HepG2 (cell line): ENCODE data around the gene CISD2. TPM values are rescaled to one million over a fixed set of nuclear protein-coding genes. Genes with fewer than 3 reads are reported as not detected.

ENCODE experiments used
- ARHGAP35 ChIP-seq: sonication (generic); formaldehyde crosslinking; IDR thresholded peaks from 2 replicates; pipeline ENCODE4 v1.9.0; 2022; ENCODE audit warnings: mild to moderate bottlenecking, inconsistent platforms, moderate library complexity, missing genetic modification reagents, borderline replicate concordance
- CHD2 ChIP-seq: IDR thresholded peaks from 2 replicates; pipeline ENCODE4 v1.6.1; 2011; ENCODE audit warnings: low read depth, low read length, improper control_type of control experiment
- HMG20B ChIP-seq: conservative IDR thresholded peaks from 2 replicates; pipeline ENCODE4 v1.6.1; 2016; ENCODE audit warnings: missing genetic modification reagents, missing compliant biosample characterization
- ZFP90 ChIP-seq: sonication (generic); formaldehyde crosslinking; IDR thresholded peaks from 2 replicates; pipeline ENCODE4 v1.8.0; 2022; ENCODE audit warnings: missing genetic modification reagents, mild to moderate bottlenecking, inconsistent platforms, borderline replicate concordance
- ZFX ChIP-seq: sonication (generic); formaldehyde crosslinking; IDR thresholded peaks from 2 replicates; pipeline ENCODE4 v1.4.0; 2020; ENCODE audit warnings: mild to moderate bottlenecking, low read depth, missing genetic modification reagents, moderate library complexity
- ZNF549 ChIP-seq: sonication (generic); formaldehyde crosslinking; IDR thresholded peaks from 2 replicates; pipeline ENCODE4 v1.5.0; 2020; ENCODE audit warnings: missing genetic modification reagents
- polyA plus RNA-seq, 8 experiments: library from polyadenylated mRNA; depleted of rRNA in 3 of 8; stranded (reverse) in 7 of 8; unstranded in 1 of 8; fragments of >200 nt; fragmentation: Illumina TruSeq in 4 of 8; extraction: Trizol in 4 of 8; gene quantifications; 2 replicates each; pipeline versions ENCODE4 v1.2.1 to v1.2.3, GENCODE V29; 2011 to 2016; ENCODE audit warnings: low read depth in 4 of 8, missing spikeins in 1 of 8, mixed read lengths in 1 of 8; ENCODE audit not compliant: insufficient read depth in 1 of 8
- total RNA-seq, 5 experiments: library from RNA; depleted of rRNA; stranded (reverse); fragments of >200 nt; fragmentation: Illumina TruSeq; extraction: Trizol; gene quantifications; 2 replicates each; pipeline ENCODE4 v1.2.3, GENCODE V29; 2016; ENCODE audit warnings: low read depth in 1 of 5
- TF ChIP-seq, protein P1 (sequence below): sonication (generic); formaldehyde crosslinking; IDR thresholded peaks from 2 replicates; pipeline ENCODE4 v1.4.0; 2020; ENCODE audit warnings: missing genetic modification reagents
- TF ChIP-seq, protein P2 (sequence below): sonication (generic); formaldehyde crosslinking; IDR thresholded peaks from 2 replicates; pipeline ENCODE4 v1.5.0; 2020; ENCODE audit warnings: mild to moderate bottlenecking, missing genetic modification reagents, borderline replicate concordance
- TF ChIP-seq, protein P3 (sequence below): sonication (generic); formaldehyde crosslinking; IDR thresholded peaks from 2 replicates; pipeline ENCODE4 v1.8.0; 2022; ENCODE audit warnings: missing genetic modification reagents, mild to moderate bottlenecking, inconsistent platforms, borderline replicate concordance
- TF ChIP-seq, protein P4 (sequence below): IDR thresholded peaks from 2 replicates; pipeline ENCODE4 v1.6.1; 2016

Gene CISD2
- total and polyA plus RNA-seq, 2 of the 13 experiments (the other 11 are each of a cell fraction or from before 2014, with no cell fraction given) = 24.5 to 37.7 TPM

- TF ChIP-seq, protein P1, sequence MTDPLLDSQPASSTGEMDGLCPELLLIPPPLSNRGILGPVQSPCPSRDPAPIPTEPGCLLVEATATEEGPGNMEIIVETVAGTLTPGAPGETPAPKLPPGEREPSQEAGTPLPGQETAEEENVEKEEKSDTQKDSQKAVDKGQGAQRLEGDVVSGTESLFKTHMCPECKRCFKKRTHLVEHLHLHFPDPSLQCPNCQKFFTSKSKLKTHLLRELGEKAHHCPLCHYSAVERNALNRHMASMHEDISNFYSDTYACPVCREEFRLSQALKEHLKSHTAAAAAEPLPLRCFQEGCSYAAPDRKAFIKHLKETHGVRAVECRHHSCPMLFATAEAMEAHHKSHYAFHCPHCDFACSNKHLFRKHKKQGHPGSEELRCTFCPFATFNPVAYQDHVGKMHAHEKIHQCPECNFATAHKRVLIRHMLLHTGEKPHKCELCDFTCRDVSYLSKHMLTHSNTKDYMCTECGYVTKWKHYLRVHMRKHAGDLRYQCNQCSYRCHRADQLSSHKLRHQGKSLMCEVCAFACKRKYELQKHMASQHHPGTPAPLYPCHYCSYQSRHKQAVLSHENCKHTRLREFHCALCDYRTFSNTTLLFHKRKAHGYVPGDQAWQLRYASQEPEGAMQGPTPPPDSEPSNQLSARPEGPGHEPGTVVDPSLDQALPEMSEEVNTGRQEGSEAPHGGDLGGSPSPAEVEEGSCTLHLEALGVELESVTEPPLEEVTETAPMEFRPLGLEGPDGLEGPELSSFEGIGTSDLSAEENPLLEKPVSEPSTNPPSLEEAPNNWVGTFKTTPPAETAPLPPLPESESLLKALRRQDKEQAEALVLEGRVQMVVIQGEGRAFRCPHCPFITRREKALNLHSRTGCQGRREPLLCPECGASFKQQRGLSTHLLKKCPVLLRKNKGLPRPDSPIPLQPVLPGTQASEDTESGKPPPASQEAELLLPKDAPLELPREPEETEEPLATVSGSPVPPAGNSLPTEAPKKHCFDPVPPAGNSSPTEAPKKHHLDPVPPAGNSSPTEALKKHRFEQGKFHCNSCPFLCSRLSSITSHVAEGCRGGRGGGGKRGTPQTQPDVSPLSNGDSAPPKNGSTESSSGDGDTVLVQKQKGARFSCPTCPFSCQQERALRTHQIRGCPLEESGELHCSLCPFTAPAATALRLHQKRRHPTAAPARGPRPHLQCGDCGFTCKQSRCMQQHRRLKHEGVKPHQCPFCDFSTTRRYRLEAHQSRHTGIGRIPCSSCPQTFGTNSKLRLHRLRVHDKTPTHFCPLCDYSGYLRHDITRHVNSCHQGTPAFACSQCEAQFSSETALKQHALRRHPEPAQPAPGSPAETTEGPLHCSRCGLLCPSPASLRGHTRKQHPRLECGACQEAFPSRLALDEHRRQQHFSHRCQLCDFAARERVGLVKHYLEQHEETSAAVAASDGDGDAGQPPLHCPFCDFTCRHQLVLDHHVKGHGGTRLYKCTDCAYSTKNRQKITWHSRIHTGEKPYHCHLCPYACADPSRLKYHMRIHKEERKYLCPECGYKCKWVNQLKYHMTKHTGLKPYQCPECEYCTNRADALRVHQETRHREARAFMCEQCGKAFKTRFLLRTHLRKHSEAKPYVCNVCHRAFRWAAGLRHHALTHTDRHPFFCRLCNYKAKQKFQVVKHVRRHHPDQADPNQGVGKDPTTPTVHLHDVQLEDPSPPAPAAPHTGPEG = no peak
- TF ChIP-seq, protein P2, sequence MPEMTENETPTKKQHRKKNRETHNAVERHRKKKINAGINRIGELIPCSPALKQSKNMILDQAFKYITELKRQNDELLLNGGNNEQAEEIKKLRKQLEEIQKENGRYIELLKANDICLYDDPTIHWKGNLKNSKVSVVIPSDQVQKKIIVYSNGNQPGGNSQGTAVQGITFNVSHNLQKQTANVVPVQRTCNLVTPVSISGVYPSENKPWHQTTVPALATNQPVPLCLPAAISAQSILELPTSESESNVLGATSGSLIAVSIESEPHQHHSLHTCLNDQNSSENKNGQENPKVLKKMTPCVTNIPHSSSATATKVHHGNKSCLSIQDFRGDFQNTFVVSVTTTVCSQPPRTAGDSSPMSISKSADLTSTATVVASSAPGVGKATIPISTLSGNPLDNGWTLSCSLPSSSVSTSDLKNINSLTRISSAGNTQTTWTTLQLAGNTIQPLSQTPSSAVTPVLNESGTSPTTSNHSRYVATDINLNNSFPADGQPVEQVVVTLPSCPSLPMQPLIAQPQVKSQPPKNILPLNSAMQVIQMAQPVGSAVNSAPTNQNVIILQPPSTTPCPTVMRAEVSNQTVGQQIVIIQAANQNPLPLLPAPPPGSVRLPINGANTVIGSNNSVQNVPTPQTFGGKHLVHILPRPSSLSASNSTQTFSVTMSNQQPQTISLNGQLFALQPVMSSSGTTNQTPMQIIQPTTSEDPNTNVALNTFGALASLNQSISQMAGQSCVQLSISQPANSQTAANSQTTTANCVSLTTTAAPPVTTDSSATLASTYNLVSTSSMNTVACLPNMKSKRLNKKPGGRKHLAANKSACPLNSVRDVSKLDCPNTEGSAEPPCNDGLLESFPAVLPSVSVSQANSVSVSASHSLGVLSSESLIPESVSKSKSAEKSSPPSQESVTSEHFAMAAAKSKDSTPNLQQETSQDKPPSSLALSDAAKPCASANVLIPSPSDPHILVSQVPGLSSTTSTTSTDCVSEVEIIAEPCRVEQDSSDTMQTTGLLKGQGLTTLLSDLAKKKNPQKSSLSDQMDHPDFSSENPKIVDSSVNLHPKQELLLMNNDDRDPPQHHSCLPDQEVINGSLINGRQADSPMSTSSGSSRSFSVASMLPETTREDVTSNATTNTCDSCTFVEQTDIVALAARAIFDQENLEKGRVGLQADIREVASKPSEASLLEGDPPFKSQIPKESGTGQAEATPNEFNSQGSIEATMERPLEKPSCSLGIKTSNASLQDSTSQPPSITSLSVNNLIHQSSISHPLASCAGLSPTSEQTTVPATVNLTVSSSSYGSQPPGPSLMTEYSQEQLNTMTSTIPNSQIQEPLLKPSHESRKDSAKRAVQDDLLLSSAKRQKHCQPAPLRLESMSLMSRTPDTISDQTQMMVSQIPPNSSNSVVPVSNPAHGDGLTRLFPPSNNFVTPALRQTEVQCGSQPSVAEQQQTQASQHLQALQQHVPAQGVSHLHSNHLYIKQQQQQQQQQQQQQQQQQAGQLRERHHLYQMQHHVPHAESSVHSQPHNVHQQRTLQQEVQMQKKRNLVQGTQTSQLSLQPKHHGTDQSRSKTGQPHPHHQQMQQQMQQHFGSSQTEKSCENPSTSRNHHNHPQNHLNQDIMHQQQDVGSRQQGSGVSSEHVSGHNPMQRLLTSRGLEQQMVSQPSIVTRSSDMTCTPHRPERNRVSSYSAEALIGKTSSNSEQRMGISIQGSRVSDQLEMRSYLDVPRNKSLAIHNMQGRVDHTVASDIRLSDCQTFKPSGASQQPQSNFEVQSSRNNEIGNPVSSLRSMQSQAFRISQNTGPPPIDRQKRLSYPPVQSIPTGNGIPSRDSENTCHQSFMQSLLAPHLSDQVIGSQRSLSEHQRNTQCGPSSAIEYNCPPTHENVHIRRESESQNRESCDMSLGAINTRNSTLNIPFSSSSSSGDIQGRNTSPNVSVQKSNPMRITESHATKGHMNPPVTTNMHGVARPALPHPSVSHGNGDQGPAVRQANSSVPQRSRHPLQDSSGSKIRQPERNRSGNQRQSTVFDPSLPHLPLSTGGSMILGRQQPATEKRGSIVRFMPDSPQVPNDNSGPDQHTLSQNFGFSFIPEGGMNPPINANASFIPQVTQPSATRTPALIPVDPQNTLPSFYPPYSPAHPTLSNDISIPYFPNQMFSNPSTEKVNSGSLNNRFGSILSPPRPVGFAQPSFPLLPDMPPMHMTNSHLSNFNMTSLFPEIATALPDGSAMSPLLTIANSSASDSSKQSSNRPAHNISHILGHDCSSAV = peak; percentile 57; the same call in 1 of the 2 replicates
- TF ChIP-seq ZFX = peak; percentile 24; the same call in 1 of the 2 replicates
- TF ChIP-seq, protein P3, sequence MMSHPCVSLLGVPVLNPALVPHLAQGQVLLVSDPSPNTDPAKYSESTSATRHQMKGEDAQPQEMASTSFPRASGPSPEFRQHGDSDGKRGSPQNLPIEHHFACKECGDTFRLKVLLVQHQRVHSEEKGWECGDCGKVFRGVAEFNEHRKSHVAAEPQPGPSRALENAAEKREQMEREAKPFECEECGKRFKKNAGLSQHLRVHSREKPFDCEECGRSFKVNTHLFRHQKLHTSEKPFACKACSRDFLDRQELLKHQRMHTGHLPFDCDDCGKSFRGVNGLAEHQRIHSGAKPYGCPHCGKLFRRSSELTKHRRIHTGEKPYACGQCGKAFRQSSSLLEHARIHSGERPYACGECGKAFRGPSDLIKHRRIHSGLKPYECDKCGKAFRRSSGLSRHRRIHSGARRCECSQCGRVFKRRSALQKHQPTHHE (CRISPR knock-in tag) = peak; percentile 86; the same call in 1 of the 2 replicates
- no peak for TF ChIP-seq ZNF549
- no peak; the same call in 1 of the 2 replicates for TF ChIP-seq ZFP90 (CRISPR knock-in tag)
- TF ChIP-seq, protein P4, sequence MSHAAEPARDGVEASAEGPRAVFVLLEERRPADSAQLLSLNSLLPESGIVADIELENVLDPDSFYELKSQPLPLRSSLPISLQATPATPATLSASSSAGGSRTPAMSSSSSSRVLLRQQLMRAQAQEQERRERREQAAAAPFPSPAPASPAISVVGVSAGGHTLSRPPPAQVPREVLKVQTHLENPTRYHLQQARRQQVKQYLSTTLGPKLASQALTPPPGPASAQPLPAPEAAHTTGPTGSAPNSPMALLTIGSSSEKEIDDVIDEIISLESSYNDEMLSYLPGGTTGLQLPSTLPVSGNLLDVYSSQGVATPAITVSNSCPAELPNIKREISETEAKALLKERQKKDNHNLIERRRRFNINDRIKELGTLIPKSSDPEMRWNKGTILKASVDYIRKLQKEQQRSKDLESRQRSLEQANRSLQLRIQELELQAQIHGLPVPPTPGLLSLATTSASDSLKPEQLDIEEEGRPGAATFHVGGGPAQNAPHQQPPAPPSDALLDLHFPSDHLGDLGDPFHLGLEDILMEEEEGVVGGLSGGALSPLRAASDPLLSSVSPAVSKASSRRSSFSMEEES (CRISPR knock-in tag) = no peak; the same call in 1 of the 2 replicates
- TF ChIP-seq CHD2 = peak; percentile 98
- no peak for TF ChIP-seq ARHGAP35 (CRISPR knock-in tag)
- peak; percentile 27; the same call in 1 of the 2 replicates for TF ChIP-seq HMG20B (CRISPR knock-in tag)
These were observed 40.9 kb upstream of the CISD2 start (continued) for GRCh38 chr4:102827674-102828496.
